HT1080 (cell line): ENCODE results near the gene CIBAR2. TPM values are rescaled to one million over a fixed set of nuclear protein-coding genes. Genes with fewer than 3 reads are reported as not detected.

ENCODE experiments used
- DNase-seq: peaks from one replicate; pipeline ENCODE4 v3.0.0-alpha.2; 2015; ENCODE audit warnings: low read depth
- polyA plus RNA-seq, 2 experiments: library from polyadenylated mRNA; depleted of rRNA; stranded (reverse); fragments of >200 nt; gene quantifications; 2 replicates each; pipeline ENCODE4 v1.2.3, GENCODE V29; 2015
- total RNA-seq: library from RNA; depleted of rRNA; stranded (reverse); fragments of >200 nt; shearing (Covaris generic); gene quantifications from 2 replicates; pipeline ENCODE4 v1.2.3, GENCODE V29; 2014; rRNA removed

Gene CIBAR2
- not detected in 2 replicates for total RNA-seq
- not detected in 2 replicates for polyA plus RNA-seq (2015; cell fraction: cytosol; rRNA removed)
- not detected in 2 replicates for polyA plus RNA-seq (2015; cell fraction: nucleus; rRNA removed)

GRCh38 chr16:85112364-85112763 is at the start of gene CIBAR2:
Gene CIBAR2, minus strand, starts transcription at chr16:85112472. Its CDS starts 120 bp downstream, at chr16:85112352.
- no peak for DNase-seq

GRCh38 chr16:85159179-85159980 is 47.1 kb upstream of the CIBAR2 start:
- DNase-seq: no peak

- no peak for DNase-seq
These were observed 46.5 kb upstream of the CIBAR2 start for GRCh38 chr16:85158743-85159178.

GRCh38 chr16:85157813-85158742 is 45.8 kb upstream of the CIBAR2 start:
- peak; percentile 48 for DNase-seq

- no peak for DNase-seq
These were observed 45.1 kb upstream of the CIBAR2 start for GRCh38 chr16:85157372-85157771.

- no peak for DNase-seq
These were observed 44.6 kb upstream of the CIBAR2 start for GRCh38 chr16:85156869-85157268.

- no peak for DNase-seq
These were observed 44.2 kb upstream of the CIBAR2 start for GRCh38 chr16:85156440-85156839.

GRCh38 chr16:85153656-85154091 is 41.4 kb upstream of the CIBAR2 start:
- DNase-seq: no peak

- no peak for DNase-seq
These were observed 40.8 kb upstream of the CIBAR2 start for GRCh38 chr16:85153046-85153445.

- no peak for DNase-seq
These were observed 40.2 kb upstream of the CIBAR2 start for GRCh38 chr16:85152414-85153030.

- DNase-seq: peak; percentile 70
These were observed 39.5 kb upstream of the CIBAR2 start for GRCh38 chr16:85151603-85152413.

- no peak for DNase-seq
These were observed 38.9 kb upstream of the CIBAR2 start for GRCh38 chr16:85151079-85151602.

- no peak for DNase-seq
These were observed 38.2 kb upstream of the CIBAR2 start for GRCh38 chr16:85150331-85150940.

GRCh38 chr16:85149776-85150175 is 37.5 kb upstream of the CIBAR2 start:
- DNase-seq: no peak

GRCh38 chr16:85148931-85149330 is 36.7 kb upstream of the CIBAR2 start:
- DNase-seq: peak; percentile 44

GRCh38 chr16:85146922-85147651 is 34.8 kb upstream of the CIBAR2 start:
- no peak for DNase-seq

GRCh38 chr16:85146532-85146797 is 34.2 kb upstream of the CIBAR2 start:
- no peak for DNase-seq

- DNase-seq: no peak
These were observed 33.7 kb upstream of the CIBAR2 start for GRCh38 chr16:85145734-85146531.

- DNase-seq: no peak
These were observed 32.9 kb upstream of the CIBAR2 start for GRCh38 chr16:85145188-85145587.
